Breast epithelium (tissue), 4 donors: ENCODE measurements around the gene FCAR. TPM values are rescaled to one million over a fixed set of nuclear protein-coding genes. Genes with fewer than 3 reads are reported as not detected.
"Not testable (repeated sequence)": the region's sequence is repeated elsewhere in the genome, so short reads cannot be mapped to it uniquely, and the experiment has no call there.

Experiments
- DNase-seq, 2 donors: peaks; one replicate each; pipeline ENCODE4 v3.0.0-alpha.2; 2019; ENCODE audit warnings: low spot score in 2 of 2
- H3K27ac ChIP-seq, 2 donors: fragments of 200-600 bp; sonication (generic) in 1 of 2; one replicate each; pipeline ENCODE4 v1.5.1; 2016 to 2019; ENCODE audit warnings: mild to moderate bottlenecking in 1 of 2
- H3K27me3 ChIP-seq, 2 donors: fragments of 200-600 bp; sonication (generic) in 1 of 2; one replicate each; pipeline versions ENCODE4 v1.5.1 to v1.6.0; 2017 to 2019; ENCODE audit warnings: control low read depth in 1 of 2, mild to moderate bottlenecking in 1 of 2
- H3K36me3 ChIP-seq: fragments of 200-600 bp; one replicate; pipeline ENCODE4 v1.5.1; 2019
- H3K4me1 ChIP-seq, 2 donors: fragments of 200-600 bp; sonication (generic); one replicate each; pipeline ENCODE4 v1.5.1; 2016 to 2019; ENCODE audit warnings: control low read depth in 1 of 2
- H3K4me3 ChIP-seq, 3 donors: fragments of 200-600 bp; sonication (generic); 1 replicate in 2 of 3; 2 replicates in 1 of 3; pipeline ENCODE4 v1.5.1; 2016 to 2019; ENCODE audit warnings: mild to moderate bottlenecking in 3 of 3, moderate library complexity in 2 of 3
- H3K9me3 ChIP-seq, 2 donors: fragments of 200-600 bp; sonication (generic) in 1 of 2; one replicate each; pipeline ENCODE4 v1.5.1; 2016 to 2019; ENCODE audit warnings: control low read depth in 1 of 2
- POLR2A ChIP-seq: fragments of 450-650 bp; IDR thresholded peaks from one replicate; pipeline ENCODE4 v1.6.1; 2016; ENCODE audit warnings: antibody characterized with exemption, mild to moderate bottlenecking, moderate library complexity
- POLR2AphosphoS5 ChIP-seq, 3 donors: sonication (generic); formaldehyde crosslinking; IDR thresholded peaks; one replicate each; pipeline ENCODE4 v1.6.1; 2017; ENCODE audit warnings: antibody characterized with exemption in 3 of 3
- intact Hi-C: fragments of 100-400 bp; cut with DNase I; formaldehyde crosslinking; loops from one replicate; pipeline ENCODE4 v1.15.1; 2023; ENCODE audit warnings: low total_unique reads
- total RNA-seq, 3 donors: library from RNA; depleted of rRNA; stranded (reverse); fragments of >200 nt; gene quantifications; one replicate each; pipeline ENCODE4 v1.1.0, GENCODE V29; 2016
- TF ChIP-seq, protein P1 (sequence below), 3 donors: fragments of 450-650 bp; IDR thresholded peaks; one replicate each; pipeline ENCODE4 v1.5.1; 2016 to 2017; ENCODE audit warnings: antibody characterized with exemption in 3 of 3, mild to moderate bottlenecking in 3 of 3, moderate library complexity in 3 of 3

FCAR gene
- total RNA-seq, 3 donors from 2014 or later = 0.66 to 2.4 (median 1.3) TPM

DNA sequence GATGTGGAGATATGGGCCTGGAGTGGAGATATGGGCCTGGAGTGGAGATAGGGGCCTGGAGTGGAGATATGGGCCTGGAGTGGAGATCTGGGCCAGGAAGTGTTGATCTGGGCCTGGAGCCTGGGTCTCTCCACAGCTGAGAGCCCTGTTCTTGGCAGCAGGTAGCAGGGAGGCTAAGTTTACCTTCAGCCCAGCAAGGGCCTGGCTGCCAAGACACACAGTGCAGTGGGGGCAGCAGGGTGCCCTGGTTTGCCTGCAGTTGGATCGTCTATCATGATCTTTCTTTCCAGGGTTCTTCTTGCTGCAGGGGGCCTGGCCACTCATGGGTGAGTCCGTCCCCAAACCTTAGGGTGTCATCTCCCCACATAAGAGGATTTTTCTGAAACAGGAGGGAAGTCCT is 23.1 kb upstream of the FCAR start:
- no peaks in the 10 kb centered on the region for H3K9me3 ChIP-seq
- H3K36me3 ChIP-seq = no peaks in the 10 kb centered on the region
- H3K4me3 ChIP-seq = no peak overlapping the region

DNA sequence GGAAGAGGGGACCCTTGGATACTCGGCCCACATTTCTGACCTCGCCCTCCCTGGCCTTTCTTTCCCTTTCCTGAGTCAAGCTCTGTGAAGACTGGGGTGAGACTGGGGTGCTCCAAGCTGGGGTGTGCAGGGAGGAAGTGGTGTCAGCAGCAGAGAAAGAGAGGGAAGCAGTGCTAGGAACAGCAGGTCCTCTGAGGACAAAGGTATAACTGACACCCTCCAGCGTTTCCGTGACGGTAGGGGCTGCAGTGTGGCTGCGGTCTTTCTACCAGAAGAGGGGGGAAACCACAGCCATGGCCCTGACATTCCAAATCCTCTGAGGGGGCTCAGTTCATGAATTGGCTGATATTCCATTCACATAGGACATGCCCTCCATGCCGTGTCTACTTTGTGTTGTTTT is 22.7 kb upstream of the FCAR start:
- no peaks in the 10 kb centered on the region for H3K36me3 ChIP-seq
- intact Hi-C loops = no loop called here
- H3K4me3 ChIP-seq = no peak overlapping the region
- DNase-seq = no peak
- TF ChIP-seq, protein P1, sequence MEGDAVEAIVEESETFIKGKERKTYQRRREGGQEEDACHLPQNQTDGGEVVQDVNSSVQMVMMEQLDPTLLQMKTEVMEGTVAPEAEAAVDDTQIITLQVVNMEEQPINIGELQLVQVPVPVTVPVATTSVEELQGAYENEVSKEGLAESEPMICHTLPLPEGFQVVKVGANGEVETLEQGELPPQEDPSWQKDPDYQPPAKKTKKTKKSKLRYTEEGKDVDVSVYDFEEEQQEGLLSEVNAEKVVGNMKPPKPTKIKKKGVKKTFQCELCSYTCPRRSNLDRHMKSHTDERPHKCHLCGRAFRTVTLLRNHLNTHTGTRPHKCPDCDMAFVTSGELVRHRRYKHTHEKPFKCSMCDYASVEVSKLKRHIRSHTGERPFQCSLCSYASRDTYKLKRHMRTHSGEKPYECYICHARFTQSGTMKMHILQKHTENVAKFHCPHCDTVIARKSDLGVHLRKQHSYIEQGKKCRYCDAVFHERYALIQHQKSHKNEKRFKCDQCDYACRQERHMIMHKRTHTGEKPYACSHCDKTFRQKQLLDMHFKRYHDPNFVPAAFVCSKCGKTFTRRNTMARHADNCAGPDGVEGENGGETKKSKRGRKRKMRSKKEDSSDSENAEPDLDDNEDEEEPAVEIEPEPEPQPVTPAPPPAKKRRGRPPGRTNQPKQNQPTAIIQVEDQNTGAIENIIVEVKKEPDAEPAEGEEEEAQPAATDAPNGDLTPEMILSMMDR (IDR thresholded peaks at IDR 0.05) = no peak
- TF ChIP-seq POLR2A (no peak), POLR2AphosphoS5 (IDR thresholded peaks at IDR 0.05) (no peak)
- no peaks in the 10 kb centered on the region for H3K27me3 ChIP-seq
- no peak overlapping the region for H3K27ac ChIP-seq
- H3K9me3 ChIP-seq = no peaks in the 10 kb centered on the region
- no peaks in the 10 kb centered on the region for H3K4me1 ChIP-seq

More for the DNA sequence above, 23.1 kb upstream of the FCAR start:
- Histone ChIP-seq H3K27ac (no peak overlapping the region), H3K27me3 (no peaks in the 10 kb centered on the region), H3K4me1 (no peaks in the 10 kb centered on the region)
- no peak for DNase-seq
- TF ChIP-seq, protein P1 (IDR thresholded peaks at IDR 0.05) = no peak
- TF ChIP-seq POLR2A (no peak), POLR2AphosphoS5 (IDR thresholded peaks at IDR 0.05) (no peak)
- intact Hi-C loops = no loop called here

DNA sequence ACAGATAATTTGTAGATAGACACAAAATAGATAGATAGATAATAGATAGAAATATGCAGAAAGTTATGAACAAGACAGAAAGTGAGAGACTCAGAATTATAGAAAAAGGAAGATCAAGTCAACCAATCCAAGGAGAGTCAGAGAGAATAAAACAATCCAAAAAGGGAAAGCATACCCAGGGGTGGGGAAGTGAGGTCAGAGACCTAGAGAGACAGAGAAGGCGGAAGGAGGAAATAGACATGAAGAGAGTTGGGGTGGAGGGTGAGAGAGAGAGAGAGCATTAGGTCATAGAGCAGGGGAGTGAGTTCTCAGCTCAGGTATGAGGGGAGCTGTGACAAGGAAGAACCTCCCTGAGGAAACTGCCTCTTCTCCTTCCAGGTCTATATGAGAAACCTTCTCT is 18.8 kb upstream of the FCAR start:
- H3K4me3 ChIP-seq, intact Hi-C loops, H3K4me1 ChIP-seq, H3K36me3 ChIP-seq, H3K9me3 ChIP-seq, H3K27me3 ChIP-seq, DNase-seq, H3K27ac ChIP-seq: not testable (repeated sequence)

DNA sequence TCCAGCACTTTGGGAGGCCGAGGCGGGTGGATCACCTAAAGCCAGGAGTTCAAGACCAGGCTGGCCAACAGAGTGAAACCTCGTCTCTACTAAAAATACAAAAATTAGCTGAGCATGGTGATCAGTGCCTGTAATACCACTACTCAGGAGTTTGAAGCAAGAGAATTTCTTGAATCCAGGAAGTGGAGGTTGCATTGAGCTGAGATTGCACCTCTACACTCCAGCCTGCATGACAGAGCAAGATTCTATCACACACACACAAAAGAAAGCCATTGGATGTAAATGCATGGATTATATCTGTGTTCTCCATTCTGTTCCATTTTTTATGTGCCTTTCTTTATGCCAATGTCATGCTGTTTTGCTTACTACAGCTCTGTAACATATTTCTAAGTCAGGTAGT is 15.6 kb upstream of the FCAR start:
- H3K36me3 ChIP-seq, H3K4me3 ChIP-seq, H3K27me3 ChIP-seq, DNase-seq, intact Hi-C loops, H3K27ac ChIP-seq, H3K9me3 ChIP-seq, H3K4me1 ChIP-seq: not testable (repeated sequence)

DNA sequence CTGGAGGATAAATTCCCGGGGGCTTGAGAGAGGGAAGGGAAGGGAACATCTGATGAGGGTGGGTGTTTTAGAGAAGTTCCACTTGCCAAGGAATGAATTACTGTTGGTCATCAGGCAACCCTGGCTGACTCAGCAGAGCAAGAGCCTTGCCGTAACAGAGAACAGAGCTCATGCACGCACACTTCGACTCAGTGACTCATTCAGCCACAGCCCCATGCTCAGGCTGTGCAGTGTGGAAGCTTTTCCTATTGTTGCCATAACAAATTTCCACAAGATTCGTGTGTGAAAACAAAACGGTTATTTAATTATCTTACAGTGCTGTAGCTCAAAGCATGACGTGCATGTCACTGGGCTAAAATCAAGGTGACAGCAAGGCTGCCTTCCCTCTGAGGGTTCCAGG is 14.6 kb upstream of the FCAR start:
- intact Hi-C loops, DNase-seq, H3K9me3 ChIP-seq: not testable (repeated sequence)

GRCh38 chr19:54863459-54863858 is 10.6 kb upstream of the FCAR start:
- H3K4me1 ChIP-seq, H3K27me3 ChIP-seq, H3K4me3 ChIP-seq, DNase-seq, intact Hi-C loops, H3K36me3 ChIP-seq, H3K9me3 ChIP-seq, H3K27ac ChIP-seq: not testable (repeated sequence)

More for the DNA sequence above, 14.6 kb upstream of the FCAR start:
- not testable (repeated sequence) for H3K27ac ChIP-seq, H3K4me1 ChIP-seq, H3K27me3 ChIP-seq, H3K4me3 ChIP-seq, H3K36me3 ChIP-seq

DNA sequence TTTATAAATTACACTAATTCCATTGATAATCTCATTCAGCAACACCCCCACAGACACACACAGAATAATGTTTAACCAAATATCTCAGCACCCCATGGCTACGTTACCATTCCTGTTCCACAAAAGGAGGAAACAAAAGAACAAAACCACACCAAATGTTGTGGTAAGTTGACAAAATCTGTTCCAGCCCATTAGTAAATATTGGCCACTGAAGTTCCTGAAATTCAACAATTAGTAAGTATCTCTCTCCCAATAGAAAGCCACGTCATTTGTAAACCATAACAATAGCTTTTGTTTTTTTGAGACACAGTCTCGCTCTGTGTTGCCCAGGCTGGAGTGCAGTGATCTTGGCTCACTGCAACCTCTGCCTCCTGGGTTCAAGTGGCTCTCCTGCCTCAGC is 2.3 kb upstream of the FCAR start:
- TF ChIP-seq POLR2AphosphoS5 (IDR thresholded peaks at IDR 0.05) = no peak
- no peak for TF ChIP-seq POLR2A
- TF ChIP-seq, protein P1 (IDR thresholded peaks at IDR 0.05) = no peak
- H3K27ac ChIP-seq = no peak overlapping the region
- H3K27me3 ChIP-seq = peaks cover 0 to 5% of the 10 kb centered on the region in 2 donors
- H3K36me3 ChIP-seq = no peaks in the 10 kb centered on the region
- peaks cover 0 to 4% of the 10 kb centered on the region in 2 donors for H3K9me3 ChIP-seq
- no peak overlapping the region for H3K4me3 ChIP-seq
- no peak for DNase-seq
- H3K4me1 ChIP-seq = no peaks in the 10 kb centered on the region
- intact Hi-C loops = no loop called here
